Prostate gland (tissue), 2 donors: Measurements from ENCODE around the gene IL17RD. TPM values are rescaled to one million over a fixed set of nuclear protein-coding genes. Genes with fewer than 3 reads are reported as not detected.

Source experiments
- DNase-seq: peaks from one replicate; pipeline ENCODE4 v3.0.0-alpha.2; 2019; ENCODE audit warnings: low spot score
- H3K27ac ChIP-seq, 2 donors: fragments of 200-600 bp; sonication (generic); 2 replicates each; pipeline ENCODE4 v1.5.1; 2017 to 2019
- H3K27me3 ChIP-seq: fragments of 200-600 bp; sonication (generic); replicated peaks from 2 replicates; pipeline ENCODE4 v1.5.1; 2019; ENCODE audit not compliant: insufficient read depth
- H3K36me3 ChIP-seq, 2 donors: fragments of 200-600 bp; sonication (generic); 1 replicate in 1 of 2; 2 replicates in 1 of 2; pipeline versions ENCODE4 v1.5.1 to v1.8.1; 2017 to 2019
- H3K4me1 ChIP-seq: fragments of 200-600 bp; sonication (generic); replicated peaks from 2 replicates; pipeline ENCODE4 v1.5.1; 2019
- H3K4me3 ChIP-seq, 2 donors: fragments of 200-600 bp; sonication (generic); 2 replicates each; pipeline ENCODE4 v1.5.1; 2017 to 2019
- H3K9me3 ChIP-seq: fragments of 200-600 bp; sonication (generic); 2 replicates; pipeline ENCODE4 v1.5.1; 2017
- CTCF ChIP-seq, 4 experiments: fragments of 200-600 bp in 2 of 4; fragments of 450-650 bp in 2 of 4; sonication (generic) in 2 of 4; IDR thresholded peaks; 1 replicate in 3 of 4; 2 replicates in 1 of 4; pipeline ENCODE4 v1.5.1; 2016 to 2019; ENCODE audit warnings: antibody characterized with exemption in 4 of 4, mild to moderate bottlenecking in 2 of 4, moderate library complexity in 2 of 4
- POLR2A ChIP-seq: fragments of 450-650 bp; IDR thresholded peaks from one replicate; pipeline ENCODE4 v1.6.1; 2016; ENCODE audit warnings: antibody characterized with exemption, mild to moderate bottlenecking
- POLR2AphosphoS5 ChIP-seq: sonication (generic); formaldehyde crosslinking; IDR thresholded peaks from one replicate; pipeline ENCODE4 v1.6.1; 2017; ENCODE audit warnings: antibody characterized with exemption
- WGBS: methylation state at CpG from one replicate; pipeline ENCODE4 v1.1.5; 2018; 5-methylcytosine and 5-hydroxymethylcytosine counted together
- intact Hi-C: fragments of 100-400 bp; cut with DNase I; formaldehyde crosslinking; loops from one replicate; pipeline ENCODE4 v1.14.2; 2022
- total RNA-seq, 2 donors: library from RNA; depleted of rRNA; stranded (reverse); fragments of >200 nt; gene quantifications; one replicate each; pipeline ENCODE4 v1.1.0, GENCODE V29; 2016

The IL17RD gene
- total RNA-seq, 2 donors from 2014 or later, result 8.3 to 19.9 TPM

- H3K9me3 ChIP-seq, result no peaks in the 10 kb centered on the region
- no peak overlapping the region for H3K4me3 ChIP-seq
- intact Hi-C loops, result no loop called here
- no peak for DNase-seq
- H3K27ac ChIP-seq, result no peak overlapping the region
- TF ChIP-seq POLR2AphosphoS5, result no peak
- no peak for TF ChIP-seq POLR2A
- no peak for TF ChIP-seq CTCF (IDR thresholded peaks at IDR 0.05)
- no peaks in the 10 kb centered on the region for H3K36me3 ChIP-seq
- H3K4me1 ChIP-seq, result no peaks in the 10 kb centered on the region
- no peaks in the 10 kb centered on the region for H3K27me3 ChIP-seq
- WGBS, result 61% methylated on average over 11 of the region's 11 CpGs
Measured at GRCh38 chr3:57127891-57128518, 37.1 kb downstream of the IL17RD start.

GRCh38 chr3:57126244-57126643, 38.9 kb downstream of the IL17RD start:
- TF ChIP-seq POLR2AphosphoS5 (no peak), POLR2A (no peak), CTCF (IDR thresholded peaks at IDR 0.05) (no peak)
- no peaks in the 10 kb centered on the region for H3K9me3 ChIP-seq
- H3K4me1 ChIP-seq, result no peaks in the 10 kb centered on the region
- DNase-seq, result no peak
- no peaks in the 10 kb centered on the region for H3K27me3 ChIP-seq
- intact Hi-C loops, result no loop called here
- H3K27ac ChIP-seq, result no peak overlapping the region
- whole genome bisulfite sequencing, result 77% methylated on average over 4 of the region's 4 CpGs
- no peak overlapping the region for H3K4me3 ChIP-seq
- H3K36me3 ChIP-seq, result no peaks in the 10 kb centered on the region

GRCh38 chr3:57120451-57121174, 44.5 kb downstream of the IL17RD start:
- no peak overlapping the region for H3K4me3 ChIP-seq
- intact Hi-C loops, result no loop called here
- WGBS, result 67% methylated on average over 10 of the region's 10 CpGs
- DNase-seq, result no peak
- H3K27ac ChIP-seq, result no peak overlapping the region
- H3K4me1 ChIP-seq, result no peaks in the 10 kb centered on the region
- no peak for TF ChIP-seq POLR2AphosphoS5
- no peak for TF ChIP-seq CTCF (IDR thresholded peaks at IDR 0.05)
- TF ChIP-seq POLR2A, result no peak
- H3K9me3 ChIP-seq, result no peaks in the 10 kb centered on the region
- no peaks in the 10 kb centered on the region for H3K36me3 ChIP-seq
- H3K27me3 ChIP-seq, result no peaks in the 10 kb centered on the region

GRCh38 chr3:57120040-57120439, 45.1 kb downstream of the IL17RD start:
- DNase-seq, result no peak
- no peaks in the 10 kb centered on the region for H3K36me3 ChIP-seq
- H3K4me1 ChIP-seq, result no peaks in the 10 kb centered on the region
- TF ChIP-seq POLR2A, result no peak
- TF ChIP-seq POLR2AphosphoS5, result no peak
- TF ChIP-seq CTCF (IDR thresholded peaks at IDR 0.05), result no peak
- no peaks in the 10 kb centered on the region for H3K9me3 ChIP-seq
- H3K4me3 ChIP-seq, result no peak overlapping the region
- no peaks in the 10 kb centered on the region for H3K27me3 ChIP-seq
- H3K27ac ChIP-seq, result no peak overlapping the region
- intact Hi-C loops, result no loop called here
- WGBS, result 76% methylated on average over 3 of the region's 3 CpGs

GRCh38 chr3:57118254-57118653, 46.9 kb downstream of the IL17RD start:
- H3K27me3 ChIP-seq, result no peaks in the 10 kb centered on the region
- H3K4me3 ChIP-seq, result no peak overlapping the region
- TF ChIP-seq CTCF (IDR thresholded peaks at IDR 0.05), result no peak
- no peak for TF ChIP-seq POLR2A
- TF ChIP-seq POLR2AphosphoS5, result no peak
- H3K27ac ChIP-seq, result no peak overlapping the region
- H3K9me3 ChIP-seq, result no peaks in the 10 kb centered on the region
- intact Hi-C loops, result no loop called here
- H3K36me3 ChIP-seq, result no peaks in the 10 kb centered on the region
- WGBS, result 55% methylated on average over 3 of the region's 3 CpGs
- no peaks in the 10 kb centered on the region for H3K4me1 ChIP-seq
- no peak for DNase-seq
